OCI-LY1 (cell line): ENCODE measurements around the gene JUP.
"Not testable (repeated sequence)": the region's sequence is repeated elsewhere in the genome, so short reads cannot be mapped to it uniquely, and the experiment has no call there.

Experiments
- H2AFZ ChIP-seq: fragments of 200-600 bp; sonication (generic), shearing (Covaris generic); 2 replicates; pipeline ENCODE4 v1.6.0; 2014; ENCODE audit warnings: antibody characterized with exemption, mild to moderate bottlenecking, low read length
- H3F3A ChIP-seq: fragments of 200-600 bp; sonication (generic), shearing (Covaris generic); 2 replicates; pipeline ENCODE4 v1.6.0; 2014; ENCODE audit warnings: mild to moderate bottlenecking, antibody characterized with exemption, low read length, moderate library complexity; ENCODE audit not compliant: insufficient read depth
- H3K27ac ChIP-seq: fragments of 200-600 bp; sonication (generic); 2 replicates; pipeline ENCODE4 v1.5.1; 2014; ENCODE audit warnings: low read length, mixed run types, mild to moderate bottlenecking, low read depth; ENCODE audit not compliant: poor library complexity, severe bottlenecking
- H3K27me3 ChIP-seq: fragments of 200-600 bp; sonication (generic); 2 replicates; pipeline ENCODE4 v1.6.0; 2014; ENCODE audit warnings: antibody characterized with exemption, mild to moderate bottlenecking, low read length, moderate library complexity; ENCODE audit not compliant: insufficient read depth
- H3K36me3 ChIP-seq: fragments of 200-600 bp; sonication (generic); 2 replicates; pipeline ENCODE4 v1.6.1; 2014; ENCODE audit warnings: mild to moderate bottlenecking, antibody characterized with exemption, low read length, moderate library complexity, mixed read lengths; ENCODE audit not compliant: insufficient read depth
- H3K4me1 ChIP-seq: fragments of 200-600 bp; sonication (generic); 2 replicates; pipeline ENCODE4 v1.5.1; 2014; ENCODE audit warnings: mild to moderate bottlenecking, low read length, moderate library complexity; ENCODE audit not compliant: insufficient read depth, severe bottlenecking
- H3K4me2 ChIP-seq: fragments of 200-600 bp; sonication (generic), shearing (Covaris generic); 2 replicates; pipeline ENCODE4 v1.6.1; 2014; ENCODE audit warnings: low read length
- H3K4me3 ChIP-seq: fragments of 200-600 bp; sonication (generic); 2 replicates; pipeline ENCODE4 v1.5.1; 2014; ENCODE audit warnings: low read length, low read depth, mild to moderate bottlenecking, mixed read lengths; ENCODE audit not compliant: poor library complexity, severe bottlenecking
- H3K79me2 ChIP-seq: fragments of 200-600 bp; shearing (Covaris generic); 2 replicates; pipeline ENCODE4 v1.6.1; 2016; ENCODE audit warnings: mixed run types, low read length, mixed read lengths; ENCODE audit not compliant: insufficient read depth
- H3K9ac ChIP-seq: fragments of 200-600 bp; sonication (generic), shearing (Covaris generic); 2 replicates; pipeline ENCODE4 v1.6.1; 2014; ENCODE audit warnings: mild to moderate bottlenecking, low read length, mixed read lengths
- H3K9me2 ChIP-seq: fragments of 200-600 bp; sonication (generic), shearing (Covaris generic); 2 replicates; pipeline ENCODE4 v1.6.1; 2014; ENCODE audit warnings: low read depth, mild to moderate bottlenecking, low read length, mixed read lengths
- H3K9me3 ChIP-seq: fragments of 200-600 bp; shearing (Covaris generic); 2 replicates; pipeline ENCODE4 v1.6.1; 2014; ENCODE audit warnings: low read length, mixed read lengths
- H4K20me1 ChIP-seq: fragments of 200-600 bp; sonication (generic), shearing (Covaris generic); 2 replicates; pipeline ENCODE4 v1.6.0; 2016; ENCODE audit warnings: mild to moderate bottlenecking, low read length; ENCODE audit not compliant: insufficient read depth
- CTCF ChIP-seq: fragments of 200-600 bp; sonication (generic), shearing (Covaris generic); IDR thresholded peaks from 2 replicates; pipeline ENCODE4 v1.5.1; 2017; ENCODE audit warnings: mild to moderate bottlenecking, antibody characterized with exemption, low read length, moderate library complexity, mixed read lengths
- EZH2 ChIP-seq: fragments of 200-600 bp; sonication (generic), shearing (Covaris generic); IDR thresholded peaks from 2 replicates; pipeline ENCODE4 v1.8.0; 2017; ENCODE audit warnings: borderline replicate concordance, mixed run types, mild to moderate bottlenecking, antibody characterized with exemption, low read length, moderate library complexity, mixed read lengths

Gene JUP

GRCh38 chr17:41786227-41787020 is at the start of gene JUP:
JUP (minus strand) TSS chr17:41786711; CDS start chr17:41771854, 14,857 bp downstream.
- H3K9me3 ChIP-seq, result no peaks in the 10 kb centered on the region
- no peak within 1 kb of the TSS for H3K27ac ChIP-seq
- no peaks in the 10 kb centered on the region for H3K79me2 ChIP-seq
- no peaks in the 10 kb centered on the region for H4K20me1 ChIP-seq
- peaks cover 16% of the 10 kb centered on the region for H3K4me1 ChIP-seq
- peak within 1 kb of the TSS; percentile 43; the same call in 1 of the 2 replicates for H3K9ac ChIP-seq
- H3K36me3 ChIP-seq, result no peaks in the 10 kb centered on the region
- peak within 1 kb of the TSS; percentile 64 for H3K4me2 ChIP-seq
- H2AFZ ChIP-seq, result no peak within 1 kb of the TSS
- peak within 1 kb of the TSS; percentile 58 for H3K4me3 ChIP-seq
- H3F3A ChIP-seq, result no peaks in the 10 kb centered on the region
- H3K27me3 ChIP-seq, result no peaks in the 10 kb centered on the region; the same call in 1 of the 2 replicates
- peak; percentile 70 for TF ChIP-seq CTCF
- no peak for TF ChIP-seq EZH2
- H3K9me2 ChIP-seq, result no peaks in the 10 kb centered on the region

GRCh38 chr17:41835800-41836549 is 49.5 kb upstream of the JUP start, which contains the start of gene NT5C3B:
NT5C3B (minus strand) TSS chr17:41836232; CDS start chr17:41836193, 39 bp downstream.
- H3K79me2 ChIP-seq, result no peaks in the 10 kb centered on the region
- no peaks in the 10 kb centered on the region for H3F3A ChIP-seq
- no peaks in the 10 kb centered on the region for H3K9me3 ChIP-seq
- no peaks in the 10 kb centered on the region for H4K20me1 ChIP-seq
- peak within 1 kb of the TSS; percentile 94 for H3K4me3 ChIP-seq
- peak within 1 kb of the TSS; percentile 66 for H3K4me2 ChIP-seq
- H3K27me3 ChIP-seq, result peaks cover 2% of the 10 kb centered on the region; the same call in 1 of the 2 replicates
- TF ChIP-seq CTCF, result no peak
- TF ChIP-seq EZH2, result no peak
- H3K9ac ChIP-seq, result peak within 1 kb of the TSS; percentile 86
- H3K9me2 ChIP-seq, result no peaks in the 10 kb centered on the region
- H2AFZ ChIP-seq, result peak within 1 kb of the TSS; percentile 97
- peaks cover 16% of the 10 kb centered on the region for H3K4me1 ChIP-seq
- peaks cover 16% of the 10 kb centered on the region for H3K36me3 ChIP-seq
- H3K27ac ChIP-seq, result no peak within 1 kb of the TSS

- Histone ChIP-seq H3K9ac (peak overlapping the region; percentile 86), H3K36me3 (peaks cover 23% of the 10 kb centered on the region), H3K9me3 (no peaks in the 10 kb centered on the region), H3K27ac (no peak overlapping the region), H3K4me3 (peak overlapping the region; percentile 94), H3F3A (no peaks in the 10 kb centered on the region), H3K4me2 (peak overlapping the region; percentile 66), H4K20me1 (no peaks in the 10 kb centered on the region), H3K4me1 (peaks cover 16% of the 10 kb centered on the region), H2AFZ (no peak overlapping the region), H3K79me2 (no peaks in the 10 kb centered on the region), H3K27me3 (peaks cover 2% of the 10 kb centered on the region; the same call in 1 of the 2 replicates), H3K9me2 (no peaks in the 10 kb centered on the region)
- TF ChIP-seq CTCF, result no peak
- no peak for TF ChIP-seq EZH2
Measured at GRCh38 chr17:41835214-41835799, 48.8 kb upstream of the JUP start.

- not testable (repeated sequence) for H3K4me2 ChIP-seq, H3F3A ChIP-seq, H3K27me3 ChIP-seq, H4K20me1 ChIP-seq, H3K4me3 ChIP-seq, H3K9me3 ChIP-seq, H3K9me2 ChIP-seq, H3K4me1 ChIP-seq, H3K27ac ChIP-seq, H3K79me2 ChIP-seq, H2AFZ ChIP-seq, H3K9ac ChIP-seq
- peaks cover 53% of the 10 kb centered on the region for H3K36me3 ChIP-seq
Measured at GRCh38 chr17:41829961-41830360, 43.5 kb upstream of the JUP start.
